Ovary (tissue), 3 donors: ENCODE measurements around the gene CTPS1.
A peak's percentile ranks its signal among the peaks of the same experiment; 100 is the strongest.

Source experiments
- CTCF ChIP-seq, 3 donors: fragments of 450-650 bp in 2 of 3; fragments of 200-600 bp in 1 of 3; IDR thresholded peaks; one replicate each; pipeline versions ENCODE4 v1.5.1 to v1.8.0; 2016 to 2022; ENCODE audit warnings: antibody characterized with exemption in 3 of 3, mild to moderate bottlenecking in 1 of 3
- EP300 ChIP-seq: sonication (generic); formaldehyde crosslinking; IDR thresholded peaks from one replicate; pipeline ENCODE4 v1.6.1; 2017; ENCODE audit warnings: antibody characterized with exemption
- POLR2A ChIP-seq: fragments of 450-650 bp; IDR thresholded peaks from one replicate; pipeline ENCODE4 v1.6.1; 2017; ENCODE audit warnings: antibody characterized with exemption, mild to moderate bottlenecking, moderate library complexity
- donor health status: DM: no; HTN: no; CAD: no.

- TF ChIP-seq CTCF (IDR thresholded peaks at IDR 0.05) (peak in 1 of 3 donors; percentile 20), EP300 (no peak), POLR2A (no peak)
Observed at GRCh38 chr1:41023279-41023990, 43.9 kb downstream of the CTPS1 start.
